Measurements from ENCODE around the gene TBL1XR1.
"Not testable (repeated sequence)": the region's sequence is repeated elsewhere in the genome, so short reads cannot be mapped to it uniquely, and the experiment has no call there.

Gene TBL1XR1

GRCh38 chr3:177186306-177186705 is 11.0 kb downstream of the TBL1XR1 start:
- Histone ChIP-seq H3K27ac (ENCODE audit: low read length) (no peak overlapping the region), H3K27me3 (ENCODE audit: control insufficient read depth, insufficient read depth, low read length) (no peaks in the 10 kb centered on the region), H3K36me3 (ENCODE audit: control insufficient read depth, insufficient read depth, low read length) (no peaks in the 10 kb centered on the region), H3K9me3 (ENCODE audit: control insufficient read depth, insufficient read depth, low read length) (no peaks in the 10 kb centered on the region), H3K4me3 (ENCODE audit: low read length) (no peak overlapping the region), H3K4me1 (ENCODE audit: control insufficient read depth, insufficient read depth, low read length) (no peaks in the 10 kb centered on the region)
- no peak for DNase-seq (ENCODE audit: low read depth, low spot score)
- WGBS (ENCODE audit: insufficient coverage, insufficient read length): no CpG with 5 or more reads among the region's 1 CpG

GRCh38 chr3:177185035-177185574 is 12.2 kb downstream of the TBL1XR1 start:
- H3K4me3 ChIP-seq (ENCODE audit: low read length): no peak overlapping the region
- no peak overlapping the region for H3K27ac ChIP-seq (ENCODE audit: low read length)
- H3K9me3 ChIP-seq (ENCODE audit: control insufficient read depth, insufficient read depth, low read length): no peaks in the 10 kb centered on the region
- WGBS (ENCODE audit: insufficient coverage, insufficient read length): no CpG with 5 or more reads among the region's 7 CpGs
- H3K4me1 ChIP-seq (ENCODE audit: control insufficient read depth, insufficient read depth, low read length): no peaks in the 10 kb centered on the region
- no peaks in the 10 kb centered on the region for H3K36me3 ChIP-seq (ENCODE audit: control insufficient read depth, insufficient read depth, low read length)
- no peak for DNase-seq (ENCODE audit: low read depth, low spot score)
- H3K27me3 ChIP-seq (ENCODE audit: control insufficient read depth, insufficient read depth, low read length): no peaks in the 10 kb centered on the region

GRCh38 chr3:177184602-177185001 is 12.7 kb downstream of the TBL1XR1 start:
- not testable (repeated sequence) for H3K9me3 ChIP-seq (ENCODE audit: control insufficient read depth, insufficient read depth, low read length); DNase-seq (ENCODE audit: low read depth, low spot score); H3K27me3 ChIP-seq (ENCODE audit: control insufficient read depth, insufficient read depth, low read length); H3K4me1 ChIP-seq (ENCODE audit: control insufficient read depth, insufficient read depth, low read length); H3K36me3 ChIP-seq (ENCODE audit: control insufficient read depth, insufficient read depth, low read length); H3K4me3 ChIP-seq (ENCODE audit: low read length); H3K27ac ChIP-seq (ENCODE audit: low read length)
- WGBS (ENCODE audit: insufficient coverage, insufficient read length): no CpG with 5 or more reads among the region's 3 CpGs

GRCh38 chr3:177182352-177182751 is 14.9 kb downstream of the TBL1XR1 start:
- H3K36me3 ChIP-seq (ENCODE audit: control insufficient read depth, insufficient read depth, low read length): no peaks in the 10 kb centered on the region
- no peaks in the 10 kb centered on the region for H3K9me3 ChIP-seq (ENCODE audit: control insufficient read depth, insufficient read depth, low read length)
- H3K27me3 ChIP-seq (ENCODE audit: control insufficient read depth, insufficient read depth, low read length): no peaks in the 10 kb centered on the region
- WGBS (ENCODE audit: insufficient coverage, insufficient read length): no CpG with 5 or more reads among the region's 1 CpG
- H3K4me3 ChIP-seq (ENCODE audit: low read length): no peak overlapping the region
- DNase-seq (ENCODE audit: low read depth, low spot score): no peak
- no peak overlapping the region for H3K27ac ChIP-seq (ENCODE audit: low read length)
- H3K4me1 ChIP-seq (ENCODE audit: control insufficient read depth, insufficient read depth, low read length): no peaks in the 10 kb centered on the region

- no CpG with 5 or more reads among the region's 5 CpGs for WGBS (ENCODE audit: insufficient coverage, insufficient read length)
- H3K27me3 ChIP-seq (ENCODE audit: control insufficient read depth, insufficient read depth, low read length): no peaks in the 10 kb centered on the region
- H3K4me1 ChIP-seq (ENCODE audit: control insufficient read depth, insufficient read depth, low read length): no peaks in the 10 kb centered on the region
- no peak overlapping the region for H3K27ac ChIP-seq (ENCODE audit: low read length)
- no peaks in the 10 kb centered on the region for H3K9me3 ChIP-seq (ENCODE audit: control insufficient read depth, insufficient read depth, low read length)
- no peak overlapping the region for H3K4me3 ChIP-seq (ENCODE audit: low read length)
- DNase-seq (ENCODE audit: low read depth, low spot score): no peak
- H3K36me3 ChIP-seq (ENCODE audit: control insufficient read depth, insufficient read depth, low read length): no peaks in the 10 kb centered on the region
Observed at GRCh38 chr3:177181418-177181817, 15.9 kb downstream of the TBL1XR1 start.

- H3K4me3 ChIP-seq (ENCODE audit: low read length): no peak overlapping the region
- H3K27me3 ChIP-seq (ENCODE audit: control insufficient read depth, insufficient read depth, low read length): no peaks in the 10 kb centered on the region
- no CpG with 5 or more reads among the region's 5 CpGs for WGBS (ENCODE audit: insufficient coverage, insufficient read length)
- no peaks in the 10 kb centered on the region for H3K9me3 ChIP-seq (ENCODE audit: control insufficient read depth, insufficient read depth, low read length)
- no peak for DNase-seq (ENCODE audit: low read depth, low spot score)
- no peaks in the 10 kb centered on the region for H3K36me3 ChIP-seq (ENCODE audit: control insufficient read depth, insufficient read depth, low read length)
- H3K27ac ChIP-seq (ENCODE audit: low read length): no peak overlapping the region
- H3K4me1 ChIP-seq (ENCODE audit: control insufficient read depth, insufficient read depth, low read length): no peaks in the 10 kb centered on the region
Observed at GRCh38 chr3:177180506-177180905, 16.8 kb downstream of the TBL1XR1 start.

- no peaks in the 10 kb centered on the region for H3K4me1 ChIP-seq (ENCODE audit: control insufficient read depth, insufficient read depth, low read length)
- H3K27ac ChIP-seq (ENCODE audit: low read length): no peak overlapping the region
- WGBS (ENCODE audit: insufficient coverage, insufficient read length): no CpG with 5 or more reads among the region's 10 CpGs
- no peaks in the 10 kb centered on the region for H3K9me3 ChIP-seq (ENCODE audit: control insufficient read depth, insufficient read depth, low read length)
- H3K27me3 ChIP-seq (ENCODE audit: control insufficient read depth, insufficient read depth, low read length): no peaks in the 10 kb centered on the region
- H3K36me3 ChIP-seq (ENCODE audit: control insufficient read depth, insufficient read depth, low read length): no peaks in the 10 kb centered on the region
- no peak for DNase-seq (ENCODE audit: low read depth, low spot score)
- no peak overlapping the region for H3K4me3 ChIP-seq (ENCODE audit: low read length)
Observed at GRCh38 chr3:177179281-177180067, 17.8 kb downstream of the TBL1XR1 start.

- no peak overlapping the region for H3K4me3 ChIP-seq (ENCODE audit: low read length)
- no CpG with 5 or more reads among the region's 8 CpGs for WGBS (ENCODE audit: insufficient coverage, insufficient read length)
- no peak overlapping the region for H3K27ac ChIP-seq (ENCODE audit: low read length)
- H3K27me3 ChIP-seq (ENCODE audit: control insufficient read depth, insufficient read depth, low read length): no peaks in the 10 kb centered on the region
- DNase-seq (ENCODE audit: low read depth, low spot score): no peak
- no peaks in the 10 kb centered on the region for H3K9me3 ChIP-seq (ENCODE audit: control insufficient read depth, insufficient read depth, low read length)
- H3K36me3 ChIP-seq (ENCODE audit: control insufficient read depth, insufficient read depth, low read length): no peaks in the 10 kb centered on the region
- no peaks in the 10 kb centered on the region for H3K4me1 ChIP-seq (ENCODE audit: control insufficient read depth, insufficient read depth, low read length)
Observed at GRCh38 chr3:177177749-177178221, 19.5 kb downstream of the TBL1XR1 start.

GRCh38 chr3:177174607-177175170 is 22.6 kb downstream of the TBL1XR1 start:
- DNase-seq (ENCODE audit: low read depth, low spot score): no peak
- Histone ChIP-seq H3K4me3 (ENCODE audit: low read length) (no peak overlapping the region), H3K4me1 (ENCODE audit: control insufficient read depth, insufficient read depth, low read length) (peaks cover 3% of the 10 kb centered on the region; the same call in 1 of the 2 replicates), H3K9me3 (ENCODE audit: control insufficient read depth, insufficient read depth, low read length) (no peaks in the 10 kb centered on the region), H3K36me3 (ENCODE audit: control insufficient read depth, insufficient read depth, low read length) (no peaks in the 10 kb centered on the region), H3K27ac (ENCODE audit: low read length) (no peak overlapping the region), H3K27me3 (ENCODE audit: control insufficient read depth, insufficient read depth, low read length) (no peaks in the 10 kb centered on the region)
- 100% methylated on average over 2 of the region's 5 CpGs for WGBS (ENCODE audit: insufficient coverage, insufficient read length)

GRCh38 chr3:177169936-177170722 is 27.2 kb downstream of the TBL1XR1 start:
- Histone ChIP-seq H3K9me3 (ENCODE audit: control insufficient read depth, insufficient read depth, low read length) (no peaks in the 10 kb centered on the region), H3K4me1 (ENCODE audit: control insufficient read depth, insufficient read depth, low read length) (peaks cover 7% of the 10 kb centered on the region), H3K4me3 (ENCODE audit: low read length) (no peak overlapping the region), H3K27ac (ENCODE audit: low read length) (no peak overlapping the region), H3K36me3 (ENCODE audit: control insufficient read depth, insufficient read depth, low read length) (no peaks in the 10 kb centered on the region), H3K27me3 (ENCODE audit: control insufficient read depth, insufficient read depth, low read length) (no peaks in the 10 kb centered on the region)
- WGBS (ENCODE audit: insufficient coverage, insufficient read length): 100% methylated on average over 2 of the region's 4 CpGs
- no peak for DNase-seq (ENCODE audit: low read depth, low spot score)
